Heart left ventricle (tissue), 16 donors: ENCODE results near the gene AHDC1. TPM values are rescaled to one million over a fixed set of nuclear protein-coding genes. Genes with fewer than 3 reads are reported as not detected.

Experiments used
- ATAC-seq, 4 donors: fragments of 200-7000 bp; cut with Tn5 transposase; one replicate each; pipeline ENCODE4 v1.9.1; 2020 to 2022; ENCODE audit warnings: moderate library complexity in 4 of 4, mild to moderate bottlenecking in 3 of 4, moderate number of reproducible peaks in 1 of 4
- DNase-seq, 5 donors: peaks; one replicate each; pipeline ENCODE4 v3.0.0-alpha.2; 2020
- H3K27ac ChIP-seq, 12 donors: fragments of 200-600 bp; sonication (generic) in 4 of 12; one replicate each; pipeline versions ENCODE4 v1.5.0 to v1.8.0; 2016 to 2022; ENCODE audit warnings: mild to moderate bottlenecking in 2 of 12
- H3K27me3 ChIP-seq, 9 donors: fragments of 200-600 bp; sonication (generic) in 2 of 9; one replicate each; pipeline versions ENCODE4 v1.5.1 to v1.8.0; 2016 to 2022; ENCODE audit warnings: mild to moderate bottlenecking in 3 of 9
- H3K36me3 ChIP-seq, 9 donors: fragments of 200-600 bp; sonication (generic) in 2 of 9; one replicate each; pipeline versions ENCODE4 v1.5.0 to v1.8.0; 2018 to 2022; ENCODE audit warnings: mild to moderate bottlenecking in 2 of 9
- H3K4me1 ChIP-seq, 12 donors: fragments of 200-600 bp; sonication (generic) in 4 of 12; one replicate each; pipeline versions ENCODE4 v1.5.0 to v1.8.0; 2016 to 2022; ENCODE audit warnings: mild to moderate bottlenecking in 3 of 12
- H3K4me3 ChIP-seq, 12 donors: fragments of 200-600 bp; sonication (generic) in 4 of 12; one replicate each; pipeline versions ENCODE4 v1.5.0 to v1.8.0; 2017 to 2022; ENCODE audit warnings: mild to moderate bottlenecking in 9 of 12, moderate library complexity in 4 of 12
- H3K9me3 ChIP-seq, 12 donors: fragments of 200-600 bp; sonication (generic) in 4 of 12; one replicate each; pipeline versions ENCODE4 v1.5.0 to v1.8.0; 2016 to 2022; ENCODE audit warnings: mild to moderate bottlenecking in 1 of 12
- CTCF ChIP-seq, 12 donors: fragments of 200-600 bp; sonication (generic) in 4 of 12; IDR thresholded peaks; one replicate each; pipeline versions ENCODE4 v1.5.0 to v1.8.0; 2018 to 2022; ENCODE audit warnings: antibody characterized with exemption in 12 of 12, mild to moderate bottlenecking in 5 of 12
- POLR2A ChIP-seq, 2 donors: fragments of 450-650 bp; IDR thresholded peaks; one replicate each; pipeline ENCODE4 v1.6.1; 2017; ENCODE audit warnings: antibody characterized with exemption in 2 of 2, mild to moderate bottlenecking in 2 of 2, moderate library complexity in 2 of 2
- WGBS, 4 donors: extraction: QIAGEN DNeasy Blood & Tissue Kit in 2 of 4; methylation state at CpG; one replicate each; pipeline versions ENCODE4 v1.1.5 to v1.1.7; 2013 to 2018; 5-methylcytosine and 5-hydroxymethylcytosine counted together
- intact Hi-C, 10 donors: fragments of 100-400 bp; cut with DNase I; formaldehyde crosslinking; loops; one replicate each; pipeline versions ENCODE4 v1.11.1 to v1.14.2; 2022
- polyA plus RNA-seq, 2 donors: library from polyadenylated mRNA; stranded (reverse); fragments of 200-250 nt; gene quantifications; one replicate each; pipeline ENCODE4 v1.2.3, GENCODE V29; 2013
- total RNA-seq, 9 donors: library from RNA; depleted of rRNA in 2 of 9; stranded (reverse); fragments of >200 nt in 2 of 9; fragmentation: NEBNext Ultra II Directional in 3 of 9; extraction: Animal tissue kit (Norgen Biotek cat#: 25700) in 3 of 9; gene quantifications; one replicate each; pipeline versions ENCODE4 v1.1.0 to v1.2.4, GENCODE V29; 2016 to 2023
- donor health status: ischemic (EF 13 %, LVEDD 7.1; RV severe dilation, severe dysfunction).
- donor health status: healthy with polysubstance abuse.
- donor health status: DM: no; HTN: yes; CAD: no.
- donor health status: DM: no; HTN: no; CAD: no.
- donor health status: ischemic (EF 25% LVEDD 6.9; RV normal size, moderate dysfunction).
- donor health status: ischemic (EF 25% LVEDD 5.7; RV mildly dilated, moderate dysfunction).
- donor health status: healthy.
- donor health status: DM: yes; HTN: yes; CAD: no.
- donor health status: ischemic (EF 35%, LVEDD 5.7; RV mildly dilated, moderate dysfunction).
- donor health status: nonischemic (EF 11% LVEDD 7.7; RV severe dilation, severe dysfunction).
- donor health status: DM: yes; HTN: yes; CAD: no.
- donor health status: PGD.
- donor health status: ischemic (EF 29% LVEDD 5.4; RV normal size, mild dysfunction).
- donor health status: nonischemic (EF 23%, LVEDD 6.1; RV moderate dilation, normal function).

AHDC1 gene
- total and polyA plus RNA-seq, 11 donors, result 25.8 to 50.2 (median 42.1) TPM

DNA sequence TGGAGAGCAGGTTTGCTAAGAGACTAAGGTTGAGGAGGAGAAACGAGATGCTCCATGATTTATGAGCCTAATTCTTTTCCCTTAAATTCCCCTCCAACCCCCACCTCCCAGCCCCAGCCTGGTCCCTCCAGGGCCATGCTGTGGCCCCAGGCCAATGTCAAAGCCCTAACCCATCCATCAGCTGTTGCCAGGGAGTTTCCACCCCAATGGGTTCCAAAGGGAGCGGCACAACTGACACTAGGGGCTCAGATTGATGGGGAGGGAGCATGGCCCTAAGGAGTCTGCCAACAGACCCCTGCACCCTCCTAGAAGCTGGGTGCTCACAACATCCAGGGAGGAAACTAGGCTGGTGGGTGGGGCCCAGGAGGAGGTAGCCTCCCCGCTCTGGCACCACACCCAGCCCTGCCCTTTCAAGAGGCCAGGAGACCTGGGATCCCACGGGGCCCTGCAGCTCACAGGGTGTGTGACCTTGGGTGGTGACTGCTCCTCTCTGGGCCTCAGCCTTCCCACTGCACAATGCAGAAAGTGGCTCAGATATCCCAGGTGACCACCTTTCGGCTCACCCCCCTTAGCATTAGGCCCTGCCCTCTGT, 12.9 kb downstream of the AHDC1 start:
- intact Hi-C loops, result no loop called here
- WGBS, 4 donors, result 57 to 70% (median 57%) methylated on average over 2 to 5 of the region's 5 CpGs
- H3K36me3 ChIP-seq, result peaks cover 0 to 14% (median 0%) of the 10 kb centered on the region in 9 donors
- H3K27ac ChIP-seq, result peak overlapping the region in 11 of 12 donors; percentile 51 to 99 (median 72)
- H3K27me3 ChIP-seq, result no peaks in the 10 kb centered on the region
- no peak for ATAC-seq
- H3K9me3 ChIP-seq, result no peaks in the 10 kb centered on the region
- peaks cover 25 to 100% (median 84%) of the 10 kb centered on the region in 12 donors for H3K4me1 ChIP-seq
- H3K4me3 ChIP-seq, result no peak overlapping the region
- no peak for TF ChIP-seq POLR2A (IDR thresholded peaks at IDR 0.05)
- peak in 1 of 5 donors; percentile 59 for DNase-seq

DNA sequence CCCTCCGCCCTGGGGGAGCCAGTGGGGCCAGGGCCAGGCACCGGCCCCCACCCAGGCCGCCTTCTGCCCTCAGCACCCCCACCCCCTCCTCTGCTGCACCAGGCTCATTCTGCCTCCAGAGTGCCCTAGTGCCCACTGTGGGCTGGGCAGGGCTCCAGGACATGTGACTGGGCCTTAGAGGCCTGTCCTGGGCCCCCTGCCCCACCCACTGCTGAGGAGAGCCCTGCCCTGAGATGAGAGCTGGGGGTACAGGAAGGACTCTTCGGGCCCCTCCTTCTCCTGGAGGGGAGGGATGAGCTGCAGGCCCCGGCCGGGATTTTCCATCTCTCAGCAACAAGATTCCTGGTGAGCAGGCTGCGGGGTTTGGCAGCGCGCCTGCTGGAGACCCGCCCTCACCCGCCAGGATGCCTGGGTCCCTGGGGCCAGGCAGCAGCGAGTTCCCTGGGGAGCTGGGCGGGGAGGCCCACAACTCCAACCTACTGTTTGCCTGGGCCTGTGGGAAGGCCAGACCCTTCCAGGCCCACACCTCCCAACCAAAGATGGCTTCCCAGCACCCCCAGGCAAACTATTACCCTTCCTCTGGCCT, 14.0 kb downstream of the AHDC1 start:
- no peak overlapping the region for H3K4me3 ChIP-seq
- intact Hi-C loops, result no loop called here
- no peaks in the 10 kb centered on the region for H3K9me3 ChIP-seq
- no peaks in the 10 kb centered on the region for H3K27me3 ChIP-seq
- WGBS, 4 donors, result 13 to 23% (median 16%) methylated on average over 3 to 13 of the region's 13 CpGs
- ATAC-seq (peak; percentile 36 to 60 (median 42)), DNase-seq (peak in 4 of 5 donors; percentile 65 to 86 (median 71))
- peaks cover 25 to 98% (median 76%) of the 10 kb centered on the region in 12 donors for H3K4me1 ChIP-seq
- TF ChIP-seq CTCF (IDR thresholded peaks at IDR 0.05) (no peak), POLR2A (IDR thresholded peaks at IDR 0.05) (no peak)
- H3K27ac ChIP-seq, result peak overlapping the region; percentile 16 to 99 (median 73)
- H3K36me3 ChIP-seq, result peaks cover 0 to 9% (median 0%) of the 10 kb centered on the region in 9 donors

GRCh38 chr1:27589441-27589840, 14.5 kb downstream of the AHDC1 start:
- WGBS, 4 donors, result 45 to 49% (median 47%) methylated on average over 6 of the region's 6 CpGs
- intact Hi-C loops, result no loop called here

More at GRCh38 chr1:27589441-27589840, 14.5 kb downstream of the AHDC1 start:
- TF ChIP-seq POLR2A (IDR thresholded peaks at IDR 0.05) (no peak), CTCF (IDR thresholded peaks at IDR 0.05) (no peak)
- no peak overlapping the region for H3K4me3 ChIP-seq
- no peak for DNase-seq
- H3K27ac ChIP-seq, result peak overlapping the region; percentile 16 to 99 (median 73)
- H3K4me1 ChIP-seq, result peaks cover 25 to 98% (median 71%) of the 10 kb centered on the region in 12 donors
- H3K9me3 ChIP-seq, result no peaks in the 10 kb centered on the region
- H3K27me3 ChIP-seq, result no peaks in the 10 kb centered on the region
- no peak for ATAC-seq
- peaks cover 0 to 9% (median 0%) of the 10 kb centered on the region in 9 donors for H3K36me3 ChIP-seq
